ENCODE data around the gene SRPRB.

DNA sequence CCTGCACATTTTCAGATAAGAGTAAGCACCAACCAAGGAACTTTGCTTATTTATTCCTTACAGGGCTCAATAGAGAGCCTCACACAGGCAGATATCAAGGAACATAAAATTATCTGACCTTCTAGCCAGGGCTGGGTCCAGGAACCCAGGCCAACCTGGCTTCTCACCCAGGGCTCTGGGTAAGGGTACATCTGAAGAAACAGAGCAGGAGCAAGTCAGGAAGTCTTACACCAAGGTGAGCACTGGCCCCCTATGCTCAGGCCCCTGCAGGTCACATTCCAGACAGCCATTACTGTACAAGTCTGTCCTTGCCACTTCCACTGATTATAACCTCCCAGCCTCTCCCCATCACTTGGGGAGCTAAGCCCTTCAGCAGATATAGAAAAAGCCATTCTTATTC is 40.4 kb upstream of the SRPRB start:
- TF ChIP-seq, protein P1, sequence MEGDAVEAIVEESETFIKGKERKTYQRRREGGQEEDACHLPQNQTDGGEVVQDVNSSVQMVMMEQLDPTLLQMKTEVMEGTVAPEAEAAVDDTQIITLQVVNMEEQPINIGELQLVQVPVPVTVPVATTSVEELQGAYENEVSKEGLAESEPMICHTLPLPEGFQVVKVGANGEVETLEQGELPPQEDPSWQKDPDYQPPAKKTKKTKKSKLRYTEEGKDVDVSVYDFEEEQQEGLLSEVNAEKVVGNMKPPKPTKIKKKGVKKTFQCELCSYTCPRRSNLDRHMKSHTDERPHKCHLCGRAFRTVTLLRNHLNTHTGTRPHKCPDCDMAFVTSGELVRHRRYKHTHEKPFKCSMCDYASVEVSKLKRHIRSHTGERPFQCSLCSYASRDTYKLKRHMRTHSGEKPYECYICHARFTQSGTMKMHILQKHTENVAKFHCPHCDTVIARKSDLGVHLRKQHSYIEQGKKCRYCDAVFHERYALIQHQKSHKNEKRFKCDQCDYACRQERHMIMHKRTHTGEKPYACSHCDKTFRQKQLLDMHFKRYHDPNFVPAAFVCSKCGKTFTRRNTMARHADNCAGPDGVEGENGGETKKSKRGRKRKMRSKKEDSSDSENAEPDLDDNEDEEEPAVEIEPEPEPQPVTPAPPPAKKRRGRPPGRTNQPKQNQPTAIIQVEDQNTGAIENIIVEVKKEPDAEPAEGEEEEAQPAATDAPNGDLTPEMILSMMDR (IDR thresholded peaks at IDR 0.05): no peak
- TF ChIP-seq EZH2 (IDR thresholded peaks at IDR 0.05): no peak

Data from neural progenitor cell (in vitro differentiated cells).